ENCODE results near the gene SPINK4. TPM values are rescaled to one million over a fixed set of nuclear protein-coding genes. Genes with fewer than 3 reads are reported as not detected.

Gene SPINK4
- polyA plus RNA-seq, 1 donor from 2014 or later = not detected

GRCh38 chr9:33211695-33212393, 28.1 kb upstream of the SPINK4 start:
- H3K79me2 ChIP-seq (replicated peaks; ENCODE audit: insufficient read depth, low read length) = no peaks in the 10 kb centered on the region
- H3F3A ChIP-seq (ENCODE audit: insufficient read depth, low read length, poor library complexity, severe bottlenecking) = no peaks in the 10 kb centered on the region
- H2AFZ ChIP-seq (ENCODE audit: low read depth, low read length) = no peak overlapping the region
- no peaks in the 10 kb centered on the region for H3K9me2 ChIP-seq (ENCODE audit: insufficient read depth, low read length)
- H3K9me3 ChIP-seq (ENCODE audit: low read length) = no peaks in the 10 kb centered on the region
- TF ChIP-seq MXI1 (conservative IDR thresholded peaks at IDR 0.05; ENCODE audit: poor library complexity, severe bottlenecking) = no peak
- TF ChIP-seq CTCF (IDR thresholded peaks at IDR 0.05; ENCODE audit: poor library complexity, severe bottlenecking) = no peak
- no peak for TF ChIP-seq TAF1 (IDR thresholded peaks at IDR 0.05; ENCODE audit: low read depth)
- no peak for TF ChIP-seq SMC3 (conservative IDR thresholded peaks at IDR 0.05; ENCODE audit: poor library complexity)
- TF ChIP-seq POLR2AphosphoS5 (IDR thresholded peaks at IDR 0.05) = no peak
- TF ChIP-seq EZH2 (IDR thresholded peaks at IDR 0.05; ENCODE audit: borderline replicate concordance, insufficient read depth, low read length, poor library complexity, severe bottlenecking) = no peak
- no peak for TF ChIP-seq EP300 (conservative IDR thresholded peaks at IDR 0.05; ENCODE audit: poor library complexity, severe bottlenecking)
- H3K9ac ChIP-seq (ENCODE audit: low read length) = no peak overlapping the region
- H4K20me1 ChIP-seq (ENCODE audit: insufficient read depth) = no peaks in the 10 kb centered on the region
- H3K4me3 ChIP-seq (ENCODE audit: low read length) = no peak overlapping the region
- no peak overlapping the region for H3K27ac ChIP-seq (ENCODE audit: low read length)
- no peaks in the 10 kb centered on the region for H3K27me3 ChIP-seq (ENCODE audit: insufficient read depth, low read depth, low read length)
- H3K36me3 ChIP-seq (ENCODE audit: insufficient read depth, low read length) = no peaks in the 10 kb centered on the region
- no peak overlapping the region for H3K4me2 ChIP-seq (ENCODE audit: low read length)

DNA sequence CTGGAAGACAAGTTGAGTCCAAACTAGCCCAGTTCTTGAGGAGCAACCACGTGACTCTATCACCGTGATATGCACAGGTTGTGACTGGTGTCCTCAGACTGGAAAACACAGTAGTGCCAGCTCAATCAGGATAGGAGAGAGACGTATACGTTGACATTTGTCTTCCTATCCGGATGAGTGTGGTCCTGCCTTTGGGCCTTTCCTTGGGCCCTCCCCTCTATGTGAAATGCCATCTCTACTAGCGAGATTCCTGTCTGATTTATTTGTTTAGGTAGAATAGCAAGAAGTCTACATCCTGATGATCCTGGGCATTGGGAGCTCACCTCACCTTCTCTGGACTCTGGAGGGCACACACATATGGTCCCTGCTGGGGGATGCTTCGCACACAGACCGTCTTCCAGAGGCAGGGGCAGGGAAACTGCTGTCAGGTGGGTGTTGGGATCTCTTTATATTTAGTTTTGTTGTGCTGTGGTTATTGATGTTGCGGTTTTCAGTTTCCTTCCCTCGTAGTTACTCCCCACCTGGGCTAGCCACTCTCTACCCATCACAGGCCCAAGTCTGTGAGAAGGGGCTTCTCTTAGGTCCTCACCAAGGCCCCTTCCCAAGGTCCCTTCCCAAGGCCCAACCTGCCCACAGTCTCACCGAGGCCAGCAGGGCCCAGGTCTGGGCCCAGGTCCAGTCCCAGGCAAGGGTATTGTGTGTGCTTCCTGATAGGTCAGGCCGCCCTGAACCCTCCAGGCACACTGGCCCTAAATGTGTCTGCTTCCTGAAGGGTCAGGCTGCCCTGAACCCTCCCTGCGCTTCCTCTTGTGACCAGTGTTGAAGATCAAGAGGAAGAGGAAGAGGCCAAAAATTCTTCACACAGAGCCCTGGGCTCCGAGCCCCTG, 19.0 kb upstream of the SPINK4 start:
- Histone ChIP-seq H2AFZ (ENCODE audit: low read depth, low read length) (no peak overlapping the region), H3K9ac (ENCODE audit: low read length) (no peak overlapping the region), H3K9me2 (ENCODE audit: insufficient read depth, low read length) (no peaks in the 10 kb centered on the region)

More for the DNA sequence above, 19.0 kb upstream of the SPINK4 start:
- Histone ChIP-seq H3K27me3 (ENCODE audit: insufficient read depth, low read depth, low read length) (no peaks in the 10 kb centered on the region), H3F3A (ENCODE audit: insufficient read depth, low read length, poor library complexity, severe bottlenecking) (no peaks in the 10 kb centered on the region), H3K9me3 (ENCODE audit: low read length) (no peaks in the 10 kb centered on the region), H3K4me3 (ENCODE audit: low read length) (no peak overlapping the region), H3K4me2 (ENCODE audit: low read length) (no peak overlapping the region), H4K20me1 (ENCODE audit: insufficient read depth) (no peaks in the 10 kb centered on the region), H3K27ac (ENCODE audit: low read length) (no peak overlapping the region), H3K79me2 (replicated peaks; ENCODE audit: insufficient read depth, low read length) (no peaks in the 10 kb centered on the region), H3K36me3 (ENCODE audit: insufficient read depth, low read length) (no peaks in the 10 kb centered on the region)
- TF ChIP-seq CTCF (IDR thresholded peaks at IDR 0.05; ENCODE audit: poor library complexity, severe bottlenecking) = no peak

Measured in neural cell (in vitro differentiated cells).